Measurements from ENCODE around the gene KIRREL2.
"Not testable (repeated sequence)": the region's sequence is repeated elsewhere in the genome, so short reads cannot be mapped to it uniquely, and the experiment has no call there.

Gene KIRREL2

GRCh38 chr19:35870124-35870736, 13.5 kb downstream of the KIRREL2 start:
- peak; percentile 62 for DNase-seq (ENCODE audit: low read depth)

- no peak for DNase-seq (ENCODE audit: low read depth)
These were observed 14.1 kb downstream of the KIRREL2 start for GRCh38 chr19:35870798-35871197.

- DNase-seq (ENCODE audit: low read depth): no peak
These were observed 14.9 kb downstream of the KIRREL2 start for GRCh38 chr19:35871611-35872010.

GRCh38 chr19:35872180-35872579, 15.5 kb downstream of the KIRREL2 start:
- no peak for DNase-seq (ENCODE audit: low read depth)

- no peak for DNase-seq (ENCODE audit: low read depth)
These were observed 17.8 kb downstream of the KIRREL2 start for GRCh38 chr19:35874392-35874930.

GRCh38 chr19:35879068-35879467, 22.4 kb downstream of the KIRREL2 start:
- no peak for DNase-seq (ENCODE audit: low read depth)

- peak; percentile 95 for DNase-seq (ENCODE audit: low read depth)
These were observed 23.1 kb downstream of the KIRREL2 start for GRCh38 chr19:35879770-35880317.

GRCh38 chr19:35882114-35882832, 25.6 kb downstream of the KIRREL2 start:
- peak; percentile 76 for DNase-seq (ENCODE audit: low read depth)

GRCh38 chr19:35883882-35884281, 27.2 kb downstream of the KIRREL2 start:
- no peak for DNase-seq (ENCODE audit: low read depth)

GRCh38 chr19:35885225-35885738, 28.6 kb downstream of the KIRREL2 start:
- DNase-seq (ENCODE audit: low read depth): no peak

GRCh38 chr19:35885904-35886303, 29.2 kb downstream of the KIRREL2 start:
- no peak for DNase-seq (ENCODE audit: low read depth)

- no peak for DNase-seq (ENCODE audit: low read depth)
These were observed 30.5 kb downstream of the KIRREL2 start for GRCh38 chr19:35887197-35887596.

- DNase-seq (ENCODE audit: low read depth): no peak
These were observed 31.7 kb downstream of the KIRREL2 start for GRCh38 chr19:35888398-35888797.

- DNase-seq (ENCODE audit: low read depth): no peak
These were observed 32.8 kb downstream of the KIRREL2 start for GRCh38 chr19:35889370-35890112.

GRCh38 chr19:35890113-35890650, 33.5 kb downstream of the KIRREL2 start:
- DNase-seq (ENCODE audit: low read depth): no peak

GRCh38 chr19:35891819-35892218, 35.1 kb downstream of the KIRREL2 start:
- DNase-seq (ENCODE audit: low read depth): not testable (repeated sequence)

- no peak for DNase-seq (ENCODE audit: low read depth)
These were observed 37.6 kb downstream of the KIRREL2 start for GRCh38 chr19:35894342-35894741.

- DNase-seq (ENCODE audit: low read depth): no peak
These were observed 39.4 kb downstream of the KIRREL2 start for GRCh38 chr19:35895911-35896642.

GRCh38 chr19:35896643-35897040, 39.9 kb downstream of the KIRREL2 start:
- DNase-seq (ENCODE audit: low read depth): no peak

GRCh38 chr19:35897706-35898451, 41.2 kb downstream of the KIRREL2 start:
- DNase-seq (ENCODE audit: low read depth): no peak

- no peak for DNase-seq (ENCODE audit: low read depth)
These were observed 41.7 kb downstream of the KIRREL2 start for GRCh38 chr19:35898499-35898809.
